Measurements from ENCODE around the gene VPS50. TPM values are rescaled to one million over a fixed set of nuclear protein-coding genes. Genes with fewer than 3 reads are reported as not detected.

VPS50 gene
- total RNA-seq, 1 experiment from 2014 or later: 15.2 TPM

GRCh38 chr7:93407239-93407638 is 175.1 kb downstream of the VPS50 start:
- ChIA-PET CTCF (interaction anchor here (1.0 kb wide), 1 partner anchor 41 kb away, joined by 4 read pairs; no protein-coding TSS in a partner anchor), POLR2A (no interaction called here)
- DNase-seq (ENCODE audit: unreplicated experiment): no peak
- Mint-ChIP-seq H3K4me3 (ENCODE audit: unreplicated experiment) (no peak overlapping the region), H3K36me3 (ENCODE audit: insufficient read depth, unreplicated experiment) (no peaks in the 10 kb centered on the region), H3K9me3 (ENCODE audit: unreplicated experiment) (peaks cover 12% of the 10 kb centered on the region), H3K27ac (ENCODE audit: low read depth, unreplicated experiment) (no peak overlapping the region), H3K4me1 (ENCODE audit: insufficient read depth, unreplicated experiment) (no peaks in the 10 kb centered on the region), H3K27me3 (ENCODE audit: insufficient read depth, unreplicated experiment) (peaks cover 83% of the 10 kb centered on the region)
- BruUV-seq (replicated peaks): no TSS peak
- no peak for TF ChIP-seq CTCF (IDR thresholded peaks at IDR 0.05; ENCODE audit: unreplicated experiment)
- intact Hi-C loops (cut with micrococcal nuclease): no loop called here

- ChIA-PET CTCF (no interaction called here), POLR2A (no interaction called here)
- Mint-ChIP-seq H3K4me1 (ENCODE audit: insufficient read depth, unreplicated experiment) (no peaks in the 10 kb centered on the region), H3K36me3 (ENCODE audit: insufficient read depth, unreplicated experiment) (no peaks in the 10 kb centered on the region), H3K4me3 (ENCODE audit: unreplicated experiment) (no peak overlapping the region), H3K27me3 (ENCODE audit: insufficient read depth, unreplicated experiment) (peaks cover 91% of the 10 kb centered on the region), H3K27ac (ENCODE audit: low read depth, unreplicated experiment) (no peak overlapping the region), H3K9me3 (ENCODE audit: unreplicated experiment) (peaks cover 12% of the 10 kb centered on the region)
- DNase-seq (ENCODE audit: unreplicated experiment): no peak
- BruUV-seq (replicated peaks): no TSS peak
- no peak for TF ChIP-seq CTCF (IDR thresholded peaks at IDR 0.05; ENCODE audit: unreplicated experiment)
- intact Hi-C loops (cut with micrococcal nuclease): no loop called here
Measured at GRCh38 chr7:93409324-93409723, 177.2 kb downstream of the VPS50 start.

Other genes starting within 250 kb of the VPS50 start
- 4.4 and 7.9 TPM in 2 replicates for gene SAMD9, start 114.4 kb upstream of the VPS50 start, total RNA-seq (2022)
- gene SAMD9L, start 84.0 kb upstream of the VPS50 start, total RNA-seq (2022): 1.5 and 3.9 TPM in 2 replicates
- gene HEPACAM2, start 5.9 kb upstream of the VPS50 start, total RNA-seq (2022): not detected in 2 replicates

All from MCF 10A (cell line).